Liver (tissue), 9 donors: Measurements from ENCODE around the gene PTTG1IP. TPM values are rescaled to one million over a fixed set of nuclear protein-coding genes. Genes with fewer than 3 reads are reported as not detected.

Experiments used
- DNase-seq: peaks from one replicate; pipeline ENCODE4 v3.0.0-alpha.2; 2017; ENCODE audit warnings: low spot score
- H3K27ac ChIP-seq, 2 donors: one replicate each; pipeline ENCODE4 v1.7.0; 2013; ENCODE audit warnings: inconsistent platforms in 2 of 2, low read length in 2 of 2, control low read depth in 1 of 2, low read depth in 1 of 2, mild to moderate bottlenecking in 1 of 2
- H3K27me3 ChIP-seq, 4 donors: one replicate each; pipeline versions ENCODE4 v1.6.1 to v1.7.0; 2013; ENCODE audit warnings: low read length in 3 of 4, inconsistent platforms in 1 of 4, mild to moderate bottlenecking in 1 of 4, moderate library complexity in 1 of 4; ENCODE audit not compliant: control insufficient read depth in 4 of 4, insufficient read depth in 4 of 4
- H3K36me3 ChIP-seq, 4 donors: one replicate each; pipeline versions ENCODE4 v1.6.1 to v1.7.0; 2013; ENCODE audit warnings: low read length in 3 of 4, mild to moderate bottlenecking in 3 of 4, low read depth in 1 of 4, moderate library complexity in 1 of 4; ENCODE audit not compliant: control insufficient read depth in 4 of 4, insufficient read depth in 3 of 4
- H3K4me1 ChIP-seq, 4 donors: one replicate each; pipeline versions ENCODE4 v1.6.1 to v1.7.0; 2013; ENCODE audit warnings: low read length in 3 of 4, mild to moderate bottlenecking in 3 of 4, moderate library complexity in 1 of 4; ENCODE audit not compliant: control insufficient read depth in 4 of 4, insufficient read depth in 4 of 4
- H3K4me3 ChIP-seq, 3 donors: one replicate each; pipeline versions ENCODE4 v1.6.1 to v1.7.0; 2013; ENCODE audit warnings: low read length in 3 of 3, control low read depth in 1 of 3, low read depth in 1 of 3, mild to moderate bottlenecking in 1 of 3
- H3K9ac ChIP-seq, 2 donors: one replicate each; pipeline ENCODE4 v1.7.0; 2013; ENCODE audit warnings: low read length in 2 of 2, mild to moderate bottlenecking in 2 of 2, moderate library complexity in 2 of 2, control low read depth in 1 of 2, low read depth in 1 of 2
- H3K9me3 ChIP-seq, 4 donors: one replicate each; pipeline versions ENCODE4 v1.6.1 to v1.7.0; 2013; ENCODE audit warnings: low read length in 3 of 4; ENCODE audit not compliant: control insufficient read depth in 4 of 4
- EGR1 ChIP-seq, 2 donors: IDR thresholded peaks; 2 replicates each; pipeline ENCODE4 v1.6.1; 2016 to 2018; ENCODE audit warnings: antibody characterized with exemption in 2 of 2, low read depth in 2 of 2
- FOXA1 ChIP-seq: IDR thresholded peaks from 2 replicates; pipeline ENCODE4 v1.6.1; 2016; ENCODE audit warnings: antibody characterized with exemption
- FOXA2 ChIP-seq: IDR thresholded peaks from 2 replicates; pipeline ENCODE4 v1.6.1; 2016; ENCODE audit warnings: antibody characterized with exemption
- GABPA ChIP-seq, 2 donors: IDR thresholded peaks in 1 of 2; conservative IDR thresholded peaks in 1 of 2; 2 replicates each; pipeline ENCODE4 v1.6.1; 2016; ENCODE audit warnings: antibody characterized with exemption in 2 of 2, mild to moderate bottlenecking in 1 of 2, moderate library complexity in 1 of 2
- HNF4A ChIP-seq, 2 donors: conservative IDR thresholded peaks; 2 replicates each; pipeline ENCODE4 v1.6.1; 2016; ENCODE audit warnings: antibody characterized with exemption in 2 of 2, mild to moderate bottlenecking in 2 of 2
- HNF4G ChIP-seq: IDR thresholded peaks from 2 replicates; pipeline ENCODE4 v1.6.1; 2016; ENCODE audit warnings: antibody characterized with exemption
- JUND ChIP-seq, 2 donors: IDR thresholded peaks; 2 replicates each; pipeline ENCODE4 v1.6.1; 2016; ENCODE audit warnings: antibody characterized with exemption in 2 of 2
- MAX ChIP-seq: IDR thresholded peaks from 2 replicates; pipeline ENCODE4 v1.6.1; 2016; ENCODE audit warnings: antibody characterized with exemption
- NR2F2 ChIP-seq: IDR thresholded peaks from 2 replicates; pipeline ENCODE4 v1.6.1; 2016; ENCODE audit warnings: antibody characterized with exemption
- REST ChIP-seq: IDR thresholded peaks from 2 replicates; pipeline ENCODE4 v1.6.1; 2016; ENCODE audit warnings: antibody characterized with exemption, mild to moderate bottlenecking
- RXRA ChIP-seq, 2 donors: IDR thresholded peaks; 2 replicates each; pipeline ENCODE4 v1.6.1; 2017 to 2018; ENCODE audit warnings: antibody characterized with exemption in 2 of 2, mild to moderate bottlenecking in 1 of 2
- SP1 ChIP-seq: IDR thresholded peaks from 2 replicates; pipeline ENCODE4 v1.6.1; 2018; ENCODE audit warnings: antibody characterized with exemption, mild to moderate bottlenecking
- TAF1 ChIP-seq: conservative IDR thresholded peaks from 2 replicates; pipeline ENCODE4 v1.6.1; 2016; ENCODE audit warnings: antibody characterized with exemption, mild to moderate bottlenecking
- YY1 ChIP-seq: IDR thresholded peaks from 2 replicates; pipeline ENCODE4 v1.6.1; 2016; ENCODE audit warnings: antibody characterized with exemption, mild to moderate bottlenecking
- ZBTB33 ChIP-seq: IDR thresholded peaks from 2 replicates; pipeline ENCODE4 v1.6.1; 2016; ENCODE audit warnings: antibody characterized with exemption
- WGBS: extraction: QIAGEN DNeasy Blood & Tissue Kit; methylation state at CpG from one replicate; pipeline ENCODE4 v1.1.7; 2013; 5-methylcytosine and 5-hydroxymethylcytosine counted together
- polyA plus RNA-seq, 2 donors: library from polyadenylated mRNA; stranded (reverse) in 1 of 2; unstranded in 1 of 2; fragments of 200-250 nt in 1 of 2; fragments of >200 nt in 1 of 2; fragmentation: Nextera tagmentation in 1 of 2; extraction: Ambion mirVana in 1 of 2; gene quantifications; one replicate each; pipeline versions ENCODE4 v1.2.1 to v1.2.3, GENCODE V29; 2013 to 2015
- total RNA-seq, 2 donors: library from RNA; depleted of rRNA; stranded (reverse); fragments of >200 nt; gene quantifications; one replicate each; pipeline ENCODE4 v1.2.3, GENCODE V29; 2014
- TF ChIP-seq, protein P1 (sequence below): fragments of 150-350 bp; IDR thresholded peaks from 2 replicates; pipeline ENCODE4 v1.5.1; 2017; ENCODE audit warnings: improper control_type of control experiment, low read depth, low read length; ENCODE audit not compliant: missing input control
- donor health status: healthy.
- donor health status: healthy.
- donor health status: healthy.
- donor health status: healthy.
- donor health status: healthy.

Gene PTTG1IP
- total and polyA plus RNA-seq, 4 donors, result 62.0 to 94.0 (median 79.8) TPM

DNA sequence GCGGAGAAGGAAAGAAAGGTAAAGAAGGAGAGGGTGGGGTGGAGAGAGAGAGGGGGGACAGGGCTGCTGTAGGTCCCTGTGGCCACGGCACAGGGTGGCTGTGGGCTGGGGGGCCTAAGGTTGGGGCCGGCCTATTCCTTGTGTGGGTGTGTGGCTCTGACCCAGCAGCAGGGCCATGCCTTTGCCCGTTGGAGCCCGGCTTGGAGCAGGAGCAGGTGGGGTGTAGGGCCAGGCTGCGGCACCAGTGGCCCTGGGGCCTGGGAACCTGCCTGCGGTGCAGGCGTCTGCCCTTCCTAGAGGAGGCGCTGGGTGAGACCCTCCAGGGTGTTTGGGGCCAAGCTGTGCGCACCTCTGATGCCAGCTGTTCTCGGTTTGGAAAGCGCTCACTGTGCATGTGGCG is 36.0 kb downstream of the PTTG1IP start:
- H3K27ac ChIP-seq, result no peak overlapping the region
- no peak for TF ChIP-seq TAF1
- TF ChIP-seq RXRA (IDR thresholded peaks at IDR 0.05), result no peak
- no peak overlapping the region for H3K9ac ChIP-seq
- no peak overlapping the region for H3K4me3 ChIP-seq
- H3K36me3 ChIP-seq, result no peaks in the 10 kb centered on the region
- H3K9me3 ChIP-seq, result no peaks in the 10 kb centered on the region
- DNase-seq, result no peak
- WGBS, result 94% methylated on average over 13 of the region's 13 CpGs
- H3K4me1 ChIP-seq, result no peaks in the 10 kb centered on the region
- H3K27me3 ChIP-seq, result no peaks in the 10 kb centered on the region

DNA sequence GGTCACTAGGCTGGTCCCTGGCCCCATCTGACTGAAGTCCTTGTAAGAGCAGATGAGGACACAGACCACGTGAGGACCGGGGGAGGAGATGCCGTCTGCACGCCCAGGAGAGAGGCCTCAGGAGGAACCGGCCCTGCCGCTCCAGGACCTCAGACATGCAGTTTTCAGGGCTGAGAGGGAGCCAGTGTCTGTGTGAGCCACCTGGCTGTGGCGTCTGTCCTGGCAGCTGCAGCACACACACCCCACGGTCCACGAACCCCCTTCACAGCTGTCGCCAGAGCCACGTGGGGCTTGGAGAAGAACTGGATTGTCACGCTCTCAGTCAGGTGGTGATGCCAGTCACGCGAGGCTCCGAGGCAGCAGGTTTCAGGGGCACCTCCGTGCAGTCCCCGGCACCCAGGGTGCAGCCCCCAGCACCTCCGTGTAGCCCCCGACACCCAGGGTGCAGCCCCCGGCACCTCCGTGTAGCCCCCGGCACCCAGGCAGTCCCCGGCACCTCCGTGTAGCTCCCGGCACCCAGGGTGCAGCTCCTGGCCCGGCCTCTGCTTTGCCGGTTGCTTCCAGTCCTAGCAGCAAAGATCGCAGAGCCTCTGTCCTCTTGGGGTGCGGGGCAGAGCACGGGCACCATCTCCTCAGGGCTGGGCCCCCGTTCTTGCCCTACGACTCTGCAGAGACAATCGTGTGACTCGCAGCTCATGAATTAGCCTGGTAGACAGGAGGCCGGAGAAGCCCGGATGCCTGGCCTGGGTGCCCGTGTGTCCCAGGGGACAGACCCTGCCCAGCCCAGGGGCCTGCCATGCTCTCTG is 36.6 kb downstream of the PTTG1IP start:
- H3K36me3 ChIP-seq, result no peaks in the 10 kb centered on the region
- WGBS, result 79% methylated on average over 37 of the region's 37 CpGs
- H3K27me3 ChIP-seq, result no peaks in the 10 kb centered on the region
- TF ChIP-seq JUND (IDR thresholded peaks at IDR 0.05) (no peak), EGR1 (IDR thresholded peaks at IDR 0.05; ENCODE audit: low read depth in 2 of 2) (no peak), FOXA1 (no peak), ZBTB33 (no peak), SP1 (no peak), GABPA (IDR thresholded peaks at IDR 0.05 in 1 of 2, conservative IDR thresholded peaks at IDR 0.05 in 1 of 2) (no peak), HNF4G (no peak), FOXA2 (no peak)
- TF ChIP-seq, protein P1, sequence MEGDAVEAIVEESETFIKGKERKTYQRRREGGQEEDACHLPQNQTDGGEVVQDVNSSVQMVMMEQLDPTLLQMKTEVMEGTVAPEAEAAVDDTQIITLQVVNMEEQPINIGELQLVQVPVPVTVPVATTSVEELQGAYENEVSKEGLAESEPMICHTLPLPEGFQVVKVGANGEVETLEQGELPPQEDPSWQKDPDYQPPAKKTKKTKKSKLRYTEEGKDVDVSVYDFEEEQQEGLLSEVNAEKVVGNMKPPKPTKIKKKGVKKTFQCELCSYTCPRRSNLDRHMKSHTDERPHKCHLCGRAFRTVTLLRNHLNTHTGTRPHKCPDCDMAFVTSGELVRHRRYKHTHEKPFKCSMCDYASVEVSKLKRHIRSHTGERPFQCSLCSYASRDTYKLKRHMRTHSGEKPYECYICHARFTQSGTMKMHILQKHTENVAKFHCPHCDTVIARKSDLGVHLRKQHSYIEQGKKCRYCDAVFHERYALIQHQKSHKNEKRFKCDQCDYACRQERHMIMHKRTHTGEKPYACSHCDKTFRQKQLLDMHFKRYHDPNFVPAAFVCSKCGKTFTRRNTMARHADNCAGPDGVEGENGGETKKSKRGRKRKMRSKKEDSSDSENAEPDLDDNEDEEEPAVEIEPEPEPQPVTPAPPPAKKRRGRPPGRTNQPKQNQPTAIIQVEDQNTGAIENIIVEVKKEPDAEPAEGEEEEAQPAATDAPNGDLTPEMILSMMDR, result no peak
- H3K27ac ChIP-seq, result no peak overlapping the region
- H3K9me3 ChIP-seq, result no peaks in the 10 kb centered on the region
- H3K9ac ChIP-seq, result no peak overlapping the region
- DNase-seq, result no peak
- H3K4me1 ChIP-seq, result no peaks in the 10 kb centered on the region
- no peak overlapping the region for H3K4me3 ChIP-seq

DNA sequence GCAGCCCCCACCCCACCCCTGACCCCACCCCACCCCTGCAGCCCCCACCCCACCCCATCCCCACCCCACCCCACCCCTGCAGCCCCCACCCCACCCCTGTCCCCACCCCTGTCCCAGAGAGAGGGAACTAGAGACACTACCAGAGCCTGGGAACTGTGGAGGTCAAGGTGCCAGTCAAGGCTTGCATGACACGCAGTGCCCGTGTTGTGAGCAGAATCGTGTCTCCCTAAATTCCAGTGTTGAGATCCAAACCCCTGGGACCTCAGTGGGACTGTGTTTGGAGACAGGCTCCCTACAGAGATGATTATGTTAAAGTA is 37.2 kb downstream of the PTTG1IP start:
- Histone ChIP-seq H3K4me1 (no peaks in the 10 kb centered on the region), H3K9ac (no peak overlapping the region), H3K27ac (no peak overlapping the region), H3K9me3 (no peaks in the 10 kb centered on the region), H3K4me3 (no peak overlapping the region), H3K27me3 (no peaks in the 10 kb centered on the region), H3K36me3 (no peaks in the 10 kb centered on the region)
- 64% methylated on average over 3 of the region's 3 CpGs for WGBS
- no peak for DNase-seq
- TF ChIP-seq, protein P1, result no peak
- TF ChIP-seq EGR1 (IDR thresholded peaks at IDR 0.05; ENCODE audit: low read depth in 2 of 2), result no peak
- no peak for TF ChIP-seq REST
- TF ChIP-seq MAX, result no peak
- TF ChIP-seq HNF4A (conservative IDR thresholded peaks at IDR 0.05), result no peak
- no peak for TF ChIP-seq NR2F2
- TF ChIP-seq YY1, result no peak
- TF ChIP-seq ZBTB33, result no peak
